SKM-1 treated with dmso at 0.1 percent for 144 hours (cell line): Measurements from ENCODE around the gene SORCS2.

Source experiments
- DNase-seq: peaks from one replicate; lab custom pipeline; 2025; ENCODE audit not compliant: unreplicated experiment; lab: John Stamatoyannopoulos, UW

SORCS2 gene

GRCh38 chr4:7348946-7349900 is 156.9 kb downstream of the SORCS2 start:
- no peak for DNase-seq

GRCh38 chr4:7350396-7350795 is 158.1 kb downstream of the SORCS2 start:
- DNase-seq: no peak

GRCh38 chr4:7351014-7351413 is 158.7 kb downstream of the SORCS2 start:
- no peak for DNase-seq

- DNase-seq: no peak
These were observed 160.1 kb downstream of the SORCS2 start for GRCh38 chr4:7352486-7352885.

- DNase-seq: no peak
These were observed 160.9 kb downstream of the SORCS2 start for GRCh38 chr4:7353046-7353790.

GRCh38 chr4:7353846-7354610 is 161.7 kb downstream of the SORCS2 start:
- DNase-seq: no peak

- no peak for DNase-seq
These were observed 162.6 kb downstream of the SORCS2 start for GRCh38 chr4:7354927-7355326.

GRCh38 chr4:7355795-7356194 is 163.5 kb downstream of the SORCS2 start:
- DNase-seq: no peak

- no peak for DNase-seq
These were observed 164.5 kb downstream of the SORCS2 start for GRCh38 chr4:7356667-7357310.

GRCh38 chr4:7357323-7357722 is 165.0 kb downstream of the SORCS2 start:
- DNase-seq: no peak

- no peak for DNase-seq
These were observed 165.9 kb downstream of the SORCS2 start for GRCh38 chr4:7358100-7358735.

GRCh38 chr4:7359400-7360062 is 167.2 kb downstream of the SORCS2 start:
- DNase-seq: no peak

GRCh38 chr4:7360806-7361205 is 168.5 kb downstream of the SORCS2 start:
- DNase-seq: peak; percentile 18

GRCh38 chr4:7361280-7361895 is 169.1 kb downstream of the SORCS2 start:
- DNase-seq: no peak

GRCh38 chr4:7362341-7362740 is 170.0 kb downstream of the SORCS2 start:
- no peak for DNase-seq

- DNase-seq: no peak
These were observed 170.6 kb downstream of the SORCS2 start for GRCh38 chr4:7362862-7363430.

- DNase-seq: no peak
These were observed 172.6 kb downstream of the SORCS2 start for GRCh38 chr4:7364979-7365378.

- no peak for DNase-seq
These were observed 173.3 kb downstream of the SORCS2 start for GRCh38 chr4:7365462-7366179.
